Measurements from ENCODE around the gene ARL6IP5.

- TF ChIP-seq CTCF (IDR thresholded peaks at IDR 0.05), result no peak
- no peak for TF ChIP-seq POLR2A (IDR thresholded peaks at IDR 0.05)
These were observed 46.0 kb downstream of the ARL6IP5 start for GRCh38 chr3:69130689-69131088.
